MG63 (cell line): Measurements from ENCODE around the gene FUT8. TPM values are rescaled to one million over a fixed set of nuclear protein-coding genes. Genes with fewer than 3 reads are reported as not detected.

Experiments
- DNase-seq: peaks from one replicate; pipeline ENCODE4 v3.0.0-alpha.2; 2020
- H3K27me3 ChIP-seq: fragments of 250-450 bp; sonication (Bioruptor Pico); 2 replicates; pipeline ENCODE4 v1.5.1; 2020; ENCODE audit warnings: mild to moderate bottlenecking, moderate library complexity
- H3K36me3 ChIP-seq: fragments of 250-450 bp; sonication (Bioruptor Pico); 2 replicates; pipeline ENCODE4 v1.5.1; 2020; ENCODE audit warnings: mild to moderate bottlenecking, moderate library complexity
- H3K4me3 ChIP-seq: fragments of 250-450 bp; sonication (Bioruptor Pico); 2 replicates; pipeline ENCODE4 v1.5.1; 2020; ENCODE audit warnings: mild to moderate bottlenecking, moderate library complexity
- H3K9me3 ChIP-seq: fragments of 250-450 bp; sonication (Bioruptor Pico); 2 replicates; pipeline ENCODE4 v1.5.1; 2020; ENCODE audit warnings: mild to moderate bottlenecking, moderate library complexity
- total RNA-seq: library from RNA; depleted of rRNA; stranded (reverse); fragments of >200 nt; shearing (Covaris generic); gene quantifications from 2 replicates; pipeline ENCODE4 v1.2.3, GENCODE V29; 2014; ENCODE audit warnings: low replicate concordance

Gene FUT8
- total RNA-seq, 1 experiment from 2014 or later: 19.8 TPM

DNA sequence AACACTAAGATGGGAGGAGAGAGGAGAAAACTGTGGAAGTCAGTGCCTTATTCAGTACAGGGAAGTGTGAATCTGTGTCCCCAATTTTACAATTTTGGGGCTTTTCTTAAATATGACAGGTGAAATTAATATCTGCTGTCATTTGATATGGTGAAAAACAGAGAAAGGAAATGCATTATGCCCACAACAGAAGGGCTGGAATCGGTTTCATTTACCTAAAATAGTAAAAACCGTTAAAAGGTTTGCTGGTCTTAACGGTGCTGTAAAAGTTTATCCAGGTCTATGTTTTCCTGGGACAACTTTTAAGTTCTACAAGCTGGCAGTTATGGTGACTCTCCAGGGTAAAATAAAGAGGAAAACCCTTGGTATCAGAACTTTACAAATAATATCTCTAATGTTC lies 310.8 kb downstream of the FUT8 start:
- Histone ChIP-seq H3K4me3 (no peak overlapping the region), H3K36me3 (no peaks in the 10 kb centered on the region), H3K27me3 (no peaks in the 10 kb centered on the region), H3K9me3 (peaks cover 5% of the 10 kb centered on the region; the same call in 1 of the 2 replicates)
- no peak for DNase-seq

DNA sequence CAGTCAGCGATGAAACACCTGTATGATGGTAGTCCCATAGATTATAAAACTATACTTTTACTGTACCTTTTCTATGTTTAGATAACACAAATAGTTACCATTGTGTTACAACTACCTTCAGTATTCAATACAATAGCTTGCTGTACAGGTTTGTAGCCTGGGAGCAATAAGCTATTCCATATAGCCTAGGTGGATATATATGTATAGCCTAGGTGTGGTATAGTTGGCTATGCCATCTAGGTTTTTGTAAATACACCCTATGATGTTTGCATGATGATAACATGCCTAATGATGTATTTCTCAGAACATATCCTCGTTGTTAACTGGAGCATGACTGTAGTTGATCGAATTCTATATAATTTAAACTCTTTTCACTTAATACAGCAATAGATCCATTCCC lies 316.1 kb downstream of the FUT8 start:
- H3K9me3 ChIP-seq: no peaks in the 10 kb centered on the region
- no peak overlapping the region for H3K4me3 ChIP-seq
- H3K36me3 ChIP-seq: no peaks in the 10 kb centered on the region
- no peaks in the 10 kb centered on the region for H3K27me3 ChIP-seq
- no peak for DNase-seq

DNA sequence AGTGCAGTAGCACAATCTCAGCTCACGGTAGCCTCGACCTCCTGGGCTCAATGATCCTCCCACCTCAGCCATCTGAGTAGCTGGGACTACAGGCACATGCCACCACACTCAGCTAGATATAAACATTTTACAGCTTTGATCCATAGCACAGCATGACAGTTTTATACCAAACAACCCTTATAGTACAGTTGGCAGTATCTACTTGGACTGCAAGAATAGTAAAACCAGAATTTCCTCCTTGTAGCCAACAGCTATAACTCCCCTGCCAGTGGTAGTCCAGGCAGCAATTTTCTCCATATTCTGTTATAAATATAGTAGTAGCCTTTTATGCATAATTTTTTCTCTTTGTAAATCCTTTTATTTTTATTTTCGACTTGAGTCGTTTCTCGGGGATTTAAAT lies 317.0 kb downstream of the FUT8 start:
- no peak for DNase-seq
- no peaks in the 10 kb centered on the region for H3K27me3 ChIP-seq

DNA sequence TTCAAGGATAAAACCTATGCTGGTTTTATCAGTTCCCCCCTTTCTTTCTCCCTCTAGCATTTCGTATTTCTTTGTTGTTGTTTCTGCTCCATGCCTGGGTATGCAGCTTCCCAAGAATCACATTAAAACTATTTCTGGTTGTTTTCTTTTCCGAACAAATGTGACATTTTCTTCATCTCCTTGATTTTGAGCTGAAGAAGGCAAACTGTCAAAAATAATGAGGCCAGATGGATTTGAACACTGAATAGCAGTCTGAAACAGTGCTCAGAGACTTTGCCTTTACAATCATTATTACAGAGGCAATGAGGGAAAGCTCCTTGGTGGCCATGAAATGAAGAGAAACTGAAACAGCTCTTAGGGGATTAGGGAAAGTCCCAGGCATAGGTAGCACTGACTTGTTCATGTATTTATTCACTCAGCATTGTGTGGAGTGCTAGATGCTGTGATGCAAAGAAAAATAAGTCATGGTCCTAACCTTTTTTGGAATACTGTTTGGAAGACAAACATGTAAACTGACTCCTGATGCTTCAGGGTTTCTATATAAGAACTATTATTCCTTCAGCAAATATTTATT lies 319.5 kb downstream of the FUT8 start:
- no peaks in the 10 kb centered on the region for H3K36me3 ChIP-seq
- H3K27me3 ChIP-seq: no peaks in the 10 kb centered on the region
- DNase-seq: no peak
- no peaks in the 10 kb centered on the region for H3K9me3 ChIP-seq
- H3K4me3 ChIP-seq: no peak overlapping the region

More for the DNA sequence above, 317.0 kb downstream of the FUT8 start:
- Histone ChIP-seq H3K4me3 (no peak overlapping the region), H3K36me3 (no peaks in the 10 kb centered on the region), H3K9me3 (no peaks in the 10 kb centered on the region)

DNA sequence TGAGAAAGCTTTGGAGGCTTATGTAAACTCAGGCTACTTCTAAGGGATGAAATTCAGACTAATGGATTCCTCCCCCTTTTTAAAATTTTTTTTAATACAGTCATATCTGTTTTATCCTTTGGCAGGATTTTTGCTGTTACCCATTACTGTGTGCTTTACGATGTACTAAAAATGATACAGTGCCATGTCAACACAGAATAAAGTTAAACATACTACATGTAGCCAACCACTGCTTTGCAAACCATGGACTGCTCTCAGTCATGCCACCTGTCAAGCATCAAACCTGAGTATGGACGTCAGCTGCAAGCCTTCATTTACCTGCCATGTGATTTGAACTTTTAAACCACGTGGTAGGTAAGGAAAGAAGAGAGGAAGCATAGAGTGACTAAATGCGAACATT lies 325.8 kb downstream of the FUT8 start:
- H3K36me3 ChIP-seq: no peaks in the 10 kb centered on the region

DNA sequence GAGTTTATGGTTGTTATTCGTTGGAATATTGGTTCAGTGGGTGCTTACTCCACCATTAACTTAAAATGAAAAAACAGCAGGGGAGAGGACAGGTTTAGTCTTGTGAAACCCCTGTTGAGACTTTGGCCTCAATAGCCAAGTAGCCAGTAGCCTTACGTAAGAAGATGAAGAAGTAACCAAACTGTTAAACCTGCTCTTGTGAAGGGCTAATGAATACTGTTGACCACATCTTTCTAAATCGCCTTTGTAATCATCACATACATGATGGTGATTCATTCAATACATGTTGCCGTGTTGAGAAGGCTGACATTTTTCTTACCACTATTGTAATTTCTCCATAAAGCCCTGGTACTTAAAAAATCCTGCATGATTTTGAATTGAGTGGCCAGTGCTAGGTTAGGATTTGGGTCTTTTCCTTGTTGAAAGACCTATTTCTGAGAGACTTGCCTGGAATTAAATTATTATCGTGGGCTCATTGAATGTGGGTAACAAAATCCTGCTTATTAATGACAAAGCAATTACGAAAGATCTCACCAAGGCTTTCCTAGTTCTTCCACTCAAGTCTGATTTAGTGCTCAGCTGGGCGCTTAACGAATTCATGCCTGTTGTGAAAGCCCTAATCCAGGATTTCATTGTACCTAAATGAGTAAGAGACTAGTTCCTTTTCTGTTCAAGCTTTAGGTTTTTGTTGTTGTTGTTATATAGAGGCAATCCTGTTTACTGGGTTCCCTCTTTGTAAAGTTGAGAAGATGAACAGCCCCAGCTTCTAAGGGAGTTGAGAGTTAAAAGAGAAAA lies 333.1 kb downstream of the FUT8 start:
- no peak for DNase-seq
- Histone ChIP-seq H3K36me3 (no peaks in the 10 kb centered on the region), H3K4me3 (no peak overlapping the region), H3K9me3 (no peaks in the 10 kb centered on the region), H3K27me3 (no peaks in the 10 kb centered on the region)

More for the DNA sequence above, 325.8 kb downstream of the FUT8 start:
- no peak for DNase-seq
- H3K27me3 ChIP-seq: no peaks in the 10 kb centered on the region
- H3K4me3 ChIP-seq: no peak overlapping the region
- no peaks in the 10 kb centered on the region for H3K9me3 ChIP-seq

DNA sequence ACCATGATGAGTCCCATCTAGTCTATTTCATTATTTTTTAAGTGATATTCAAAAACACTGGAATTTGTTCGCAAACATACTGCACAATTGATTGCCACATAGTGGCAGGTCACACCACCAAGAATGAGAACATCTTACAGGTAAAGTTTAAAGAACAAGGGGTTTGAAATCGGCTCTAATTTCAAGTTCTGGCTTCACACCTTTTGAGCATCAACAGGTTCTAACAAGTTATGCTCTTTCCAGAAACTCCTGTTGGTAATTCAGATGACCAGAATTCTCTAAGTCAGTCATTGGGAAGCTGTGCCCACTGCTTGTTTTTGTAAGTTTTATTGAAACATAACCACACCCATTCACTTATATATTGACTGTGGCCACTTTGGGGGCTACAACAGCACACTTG lies 336.3 kb downstream of the FUT8 start:
- no peaks in the 10 kb centered on the region for H3K36me3 ChIP-seq
- no peak for DNase-seq
- no peaks in the 10 kb centered on the region for H3K27me3 ChIP-seq
- H3K9me3 ChIP-seq: no peaks in the 10 kb centered on the region
- no peak overlapping the region for H3K4me3 ChIP-seq

DNA sequence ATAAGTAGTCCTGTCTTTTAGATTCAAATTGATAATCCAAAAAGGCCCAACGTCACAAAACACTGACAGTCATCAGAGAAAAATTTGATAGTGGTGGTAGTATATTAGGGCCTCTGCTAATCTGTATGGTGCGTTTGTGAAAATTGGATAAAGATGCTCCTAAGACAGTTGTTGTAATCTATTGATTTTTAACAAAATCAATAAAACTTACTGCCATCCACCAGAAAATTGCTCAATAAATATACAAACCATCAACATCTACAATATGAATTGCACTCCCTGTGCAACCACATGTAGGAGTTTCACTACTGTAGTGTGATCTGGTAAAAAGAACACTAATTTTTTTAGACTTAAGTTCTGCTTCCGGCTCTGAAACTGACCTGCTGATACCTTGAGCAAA lies 336.8 kb downstream of the FUT8 start:
- Histone ChIP-seq H3K4me3 (no peak overlapping the region), H3K9me3 (no peaks in the 10 kb centered on the region), H3K27me3 (no peaks in the 10 kb centered on the region), H3K36me3 (no peaks in the 10 kb centered on the region)
- DNase-seq: no peak

DNA sequence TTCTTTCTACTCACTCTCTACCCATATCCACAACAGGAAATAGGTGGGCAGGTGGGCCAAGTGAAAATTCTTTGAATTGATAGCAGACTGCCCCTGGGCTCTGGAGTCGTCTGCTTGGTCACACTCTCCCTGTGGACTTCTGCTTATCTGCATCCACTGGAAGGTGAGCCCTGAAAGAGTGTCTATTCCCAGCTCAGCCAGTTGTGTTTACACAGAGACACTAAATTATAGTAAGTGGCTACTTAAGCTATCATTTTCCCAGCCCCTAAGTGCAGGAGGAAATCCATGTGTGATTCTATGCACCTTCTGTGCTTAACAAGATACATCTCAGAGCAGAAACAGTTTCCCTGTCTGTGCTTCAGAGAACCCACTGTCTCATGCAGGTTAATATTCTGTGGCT lies 338.4 kb downstream of the FUT8 start:
- no peak for DNase-seq
- no peaks in the 10 kb centered on the region for H3K9me3 ChIP-seq
- no peaks in the 10 kb centered on the region for H3K27me3 ChIP-seq
- H3K36me3 ChIP-seq: no peaks in the 10 kb centered on the region
- no peak overlapping the region for H3K4me3 ChIP-seq

DNA sequence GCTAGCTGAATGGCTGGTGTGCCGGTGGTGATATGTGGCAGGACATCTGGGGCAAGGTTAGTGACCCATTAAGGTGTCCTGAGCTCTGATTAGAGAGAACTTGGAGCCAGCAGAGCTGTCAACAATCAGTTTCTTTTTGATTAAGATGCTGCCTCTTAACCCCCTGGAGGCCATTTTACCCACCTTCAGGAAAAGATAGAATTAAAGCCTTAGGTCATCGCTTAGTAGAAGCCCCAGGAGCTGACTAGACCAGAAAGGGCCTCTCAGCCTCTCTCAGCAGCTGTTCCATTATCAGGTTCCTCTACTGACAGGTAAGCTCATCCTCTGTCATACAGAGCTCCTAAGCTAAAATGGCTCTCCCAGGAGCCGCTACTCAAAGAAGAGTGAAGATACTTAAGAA lies 339.0 kb downstream of the FUT8 start:
- Histone ChIP-seq H3K4me3 (no peak overlapping the region), H3K36me3 (no peaks in the 10 kb centered on the region), H3K27me3 (no peaks in the 10 kb centered on the region), H3K9me3 (no peaks in the 10 kb centered on the region)
- no peak for DNase-seq

DNA sequence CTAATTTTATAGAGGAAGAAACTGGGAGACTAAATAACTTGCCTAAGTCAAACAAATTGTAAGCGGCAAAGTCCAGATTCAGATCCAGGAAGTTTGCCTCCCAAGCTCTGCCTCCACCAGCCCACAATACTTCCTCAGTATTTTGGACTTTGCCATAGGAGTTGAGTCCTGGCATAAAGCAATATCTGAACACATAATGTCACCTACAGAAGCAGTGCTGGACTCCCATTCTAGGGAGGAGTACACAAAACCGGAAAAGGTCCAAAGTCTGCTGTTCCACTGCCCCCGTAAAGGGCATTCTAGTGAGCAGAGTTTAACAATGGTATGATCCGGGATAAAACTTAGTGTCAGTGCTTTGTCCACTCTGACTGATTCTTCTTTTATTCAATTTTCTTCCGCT lies 340.5 kb downstream of the FUT8 start:
- Histone ChIP-seq H3K9me3 (no peaks in the 10 kb centered on the region), H3K27me3 (no peaks in the 10 kb centered on the region), H3K4me3 (no peak overlapping the region), H3K36me3 (no peaks in the 10 kb centered on the region)
- no peak for DNase-seq

DNA sequence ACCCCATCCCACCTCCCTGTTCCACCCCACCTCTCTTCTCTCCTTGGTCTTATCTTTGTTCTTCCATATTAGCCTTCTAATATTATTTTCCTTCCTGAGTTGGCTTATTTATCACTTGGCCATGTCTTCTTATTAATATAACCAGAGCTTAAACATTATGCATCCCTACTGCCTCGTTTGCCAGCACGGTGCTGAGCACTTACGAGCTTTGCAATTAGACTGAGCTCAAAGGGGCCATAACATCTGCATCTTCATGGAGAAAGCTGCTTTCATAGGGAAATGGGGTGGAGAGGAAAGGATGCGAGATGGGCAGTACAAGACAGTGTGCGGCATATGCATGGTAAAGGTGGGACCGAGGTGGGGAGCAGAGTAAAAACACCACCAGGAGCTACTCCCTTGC lies 342.8 kb downstream of the FUT8 start:
- no peak for DNase-seq
- H3K36me3 ChIP-seq: no peaks in the 10 kb centered on the region
- H3K27me3 ChIP-seq: no peaks in the 10 kb centered on the region
- H3K4me3 ChIP-seq: no peak overlapping the region
- no peaks in the 10 kb centered on the region for H3K9me3 ChIP-seq

DNA sequence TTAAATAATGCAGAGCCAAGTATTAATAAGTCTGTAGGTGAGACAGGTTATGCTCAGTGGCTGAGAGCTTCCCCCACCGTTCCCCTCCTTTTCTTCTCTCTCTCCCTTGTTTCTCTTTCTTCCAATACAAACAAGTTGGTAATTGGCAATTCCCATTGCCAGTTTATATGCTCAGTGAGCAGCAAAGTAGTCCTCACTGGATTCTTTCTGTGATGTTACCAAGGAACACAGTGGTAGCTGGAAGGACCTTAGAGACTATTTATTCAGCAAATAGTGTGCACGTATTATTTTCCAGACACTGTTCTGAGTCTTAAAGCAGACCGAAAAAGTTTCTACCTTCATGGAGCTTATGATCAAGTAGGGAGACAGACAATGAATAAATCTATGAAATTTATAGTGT lies 344.4 kb downstream of the FUT8 start:
- no peak overlapping the region for H3K4me3 ChIP-seq
- no peaks in the 10 kb centered on the region for H3K36me3 ChIP-seq
- no peak for DNase-seq

DNA sequence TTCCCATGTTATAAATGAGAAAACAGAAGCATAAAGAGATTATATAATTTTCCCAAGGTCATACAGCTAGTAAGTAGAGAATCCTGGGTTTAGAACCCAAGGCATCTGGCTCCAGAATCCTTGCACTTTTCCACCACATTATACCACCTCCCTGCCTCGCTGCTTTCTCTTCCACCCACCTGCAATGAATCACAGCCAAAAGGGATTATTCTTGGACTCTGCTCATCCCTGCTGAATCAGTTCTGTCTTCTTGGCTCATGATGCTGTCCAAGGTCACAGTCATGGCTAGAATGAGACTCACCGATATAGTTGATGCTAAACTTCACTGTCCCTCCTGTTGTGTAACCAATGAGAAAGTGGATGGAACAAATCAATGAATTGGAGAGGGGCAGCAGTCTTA lies 356.6 kb downstream of the FUT8 start:
- Histone ChIP-seq H3K27me3 (no peaks in the 10 kb centered on the region), H3K9me3 (no peaks in the 10 kb centered on the region), H3K4me3 (no peak overlapping the region), H3K36me3 (no peaks in the 10 kb centered on the region)
- no peak for DNase-seq

More for the DNA sequence above, 344.4 kb downstream of the FUT8 start:
- no peaks in the 10 kb centered on the region for H3K9me3 ChIP-seq
- no peaks in the 10 kb centered on the region for H3K27me3 ChIP-seq

DNA sequence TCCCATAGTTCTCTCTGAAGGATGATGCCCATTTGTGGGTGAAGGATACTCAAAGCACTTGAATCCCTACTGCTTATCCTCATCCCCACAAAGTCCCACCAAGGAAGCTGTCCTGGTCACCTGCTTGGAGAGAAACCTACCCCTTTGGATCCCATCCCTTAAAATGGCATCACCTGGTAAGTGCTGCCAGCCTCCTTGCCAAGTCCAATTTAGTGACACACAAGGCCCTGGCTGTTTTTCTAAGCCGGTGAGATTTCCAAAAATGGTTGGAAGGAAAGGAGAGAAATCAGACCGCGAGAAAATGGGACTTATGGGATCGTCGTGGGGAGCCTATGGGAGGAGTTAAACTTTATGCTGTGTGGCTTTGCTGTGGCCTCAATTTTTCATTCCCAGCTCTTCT lies 358.2 kb downstream of the FUT8 start:
- Histone ChIP-seq H3K36me3 (no peaks in the 10 kb centered on the region), H3K9me3 (no peaks in the 10 kb centered on the region), H3K27me3 (no peaks in the 10 kb centered on the region), H3K4me3 (no peak overlapping the region)
- DNase-seq: no peak

DNA sequence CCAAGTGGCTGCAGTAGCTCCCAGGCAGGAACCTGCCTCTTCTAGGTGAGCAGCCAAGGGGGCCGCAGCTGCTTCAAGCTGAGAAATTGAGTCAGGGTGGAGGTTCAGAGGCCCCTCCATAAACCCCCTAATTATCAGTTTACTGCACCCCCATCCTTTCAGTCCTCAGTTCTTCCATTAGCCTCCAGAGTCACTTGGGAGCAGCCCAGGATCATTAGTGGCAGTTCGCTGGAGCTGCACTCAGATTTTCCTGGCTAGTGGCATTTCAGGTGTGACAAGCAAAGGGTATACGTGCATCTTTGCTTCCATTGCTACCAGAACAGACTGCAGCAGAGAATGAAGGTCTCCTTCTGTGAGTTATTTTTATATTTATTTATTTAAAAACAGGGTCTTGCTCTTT lies 358.7 kb downstream of the FUT8 start:
- no peaks in the 10 kb centered on the region for H3K36me3 ChIP-seq
- no peaks in the 10 kb centered on the region for H3K27me3 ChIP-seq
- no peaks in the 10 kb centered on the region for H3K9me3 ChIP-seq
- no peak overlapping the region for H3K4me3 ChIP-seq
- no peak for DNase-seq

DNA sequence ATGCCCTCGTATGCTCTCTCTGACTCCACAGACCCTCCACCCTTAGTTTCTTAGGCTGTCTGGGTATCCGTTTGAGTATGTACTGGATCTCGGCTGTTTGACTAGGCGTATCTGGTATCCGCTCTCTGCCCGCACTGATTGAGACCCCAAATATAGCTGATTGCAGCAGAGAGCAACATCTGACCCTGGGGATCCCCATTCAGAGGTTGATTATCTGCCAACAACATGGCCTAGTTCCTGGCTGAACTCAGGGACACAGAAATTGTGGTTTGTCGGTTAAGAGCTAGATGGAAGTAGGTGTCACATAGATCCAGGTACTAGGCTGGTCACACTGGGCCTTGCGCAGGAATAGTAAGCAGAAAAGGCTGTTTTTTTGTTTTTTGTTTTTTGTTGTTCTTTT lies 359.9 kb downstream of the FUT8 start:
- Histone ChIP-seq H3K36me3 (no peaks in the 10 kb centered on the region), H3K4me3 (no peak overlapping the region), H3K27me3 (no peaks in the 10 kb centered on the region), H3K9me3 (no peaks in the 10 kb centered on the region)
- DNase-seq: no peak

DNA sequence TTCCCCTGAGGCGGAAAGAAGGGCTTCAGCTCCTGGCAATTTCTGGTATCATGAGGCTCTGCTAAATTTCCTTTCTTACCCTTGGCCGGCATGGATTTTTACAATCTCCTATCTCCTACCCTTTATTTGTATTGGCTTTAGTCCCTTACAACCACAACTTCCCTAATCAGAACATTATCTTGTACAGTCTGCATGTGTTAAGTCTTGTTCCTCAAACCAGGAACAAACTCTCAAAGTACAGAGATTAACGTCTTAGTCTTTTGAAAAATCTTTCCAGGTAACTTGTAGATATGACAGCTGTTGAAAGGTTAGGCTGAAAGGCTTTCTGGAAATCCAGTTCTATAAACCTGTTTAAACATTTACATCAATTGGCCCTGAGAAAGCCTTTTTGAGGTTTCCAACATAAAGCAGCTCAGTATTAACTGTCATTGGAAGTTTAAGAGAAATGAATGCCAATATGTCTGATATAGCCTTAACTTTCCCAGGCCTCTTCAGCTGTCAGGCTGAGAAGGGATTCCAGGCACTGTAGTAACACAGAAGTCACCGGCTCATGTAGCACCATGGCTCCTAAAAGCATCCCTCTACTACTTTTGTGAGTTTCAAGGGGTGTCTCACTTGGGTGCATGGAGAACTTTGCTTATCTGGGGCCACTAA lies 360.5 kb downstream of the FUT8 start:
- no peaks in the 10 kb centered on the region for H3K36me3 ChIP-seq
- no peak for DNase-seq
- H3K27me3 ChIP-seq: no peaks in the 10 kb centered on the region
- H3K4me3 ChIP-seq: no peak overlapping the region
- H3K9me3 ChIP-seq: no peaks in the 10 kb centered on the region
